SU-DHL-6 (cell line): Measurements from ENCODE around the gene KLF3.

ENCODE experiments used
- H2AFZ ChIP-seq: fragments of 200-600 bp; sonication (generic); 2 replicates; pipeline ENCODE4 v1.6.1; 2014; ENCODE audit warnings: low read depth, mild to moderate bottlenecking, moderate library complexity, mixed read lengths, antibody characterized with exemption, low read length; ENCODE audit not compliant: severe bottlenecking
- H3F3A ChIP-seq: fragments of 200-600 bp; shearing (Covaris generic); 2 replicates; pipeline ENCODE4 v1.6.0; 2016; ENCODE audit warnings: antibody characterized with exemption, mild to moderate bottlenecking; ENCODE audit not compliant: insufficient read depth
- H3K27ac ChIP-seq: fragments of 200-600 bp; sonication (generic); 2 replicates; pipeline ENCODE4 v1.5.1; 2016; ENCODE audit warnings: low read depth, mild to moderate bottlenecking, low read length, moderate library complexity, mixed read lengths
- H3K27me3 ChIP-seq: fragments of 200-600 bp; sonication (generic), shearing (Covaris generic); 2 replicates; pipeline ENCODE4 v1.6.0; 2014; ENCODE audit warnings: mild to moderate bottlenecking, low read length
- H3K36me3 ChIP-seq: fragments of 200-600 bp; sonication (generic); 2 replicates; pipeline ENCODE4 v1.6.1; 2014; ENCODE audit warnings: mild to moderate bottlenecking, low read length, mixed read lengths
- H3K4me2 ChIP-seq: fragments of 300-600, 200-600 bp; shearing (Covaris generic), sonication (generic); 2 replicates; pipeline ENCODE4 v1.6.0; 2014; ENCODE audit warnings: low read length, low read depth, mild to moderate bottlenecking; ENCODE audit not compliant: poor library complexity, severe bottlenecking
- H3K4me3 ChIP-seq: fragments of 200-600 bp; sonication (generic); 2 replicates; pipeline ENCODE4 v1.5.1; 2014; ENCODE audit warnings: antibody characterized with exemption, low read length, mild to moderate bottlenecking, mixed read lengths; ENCODE audit not compliant: insufficient read depth, poor library complexity, severe bottlenecking
- H3K79me2 ChIP-seq: fragments of 200-600 bp; sonication (generic); 2 replicates; pipeline ENCODE4 v1.6.1; 2014; ENCODE audit warnings: mild to moderate bottlenecking, low read length, moderate library complexity; ENCODE audit not compliant: insufficient read depth
- H3K9ac ChIP-seq: fragments of 200-600 bp; sonication (generic); 2 replicates; pipeline ENCODE4 v1.7.0; 2014; ENCODE audit warnings: mild to moderate bottlenecking, low read length
- H3K9me2 ChIP-seq: fragments of 200-600 bp; sonication (generic); replicated peaks from 2 replicates; pipeline ENCODE4 v1.6.1; 2014; ENCODE audit warnings: low read length; ENCODE audit not compliant: insufficient read depth
- H3K9me3 ChIP-seq: fragments of 200-600 bp; sonication (generic); 2 replicates; pipeline ENCODE4 v1.6.1; 2014; ENCODE audit warnings: low read length, mixed read lengths; ENCODE audit not compliant: insufficient read depth
- H4K20me1 ChIP-seq: fragments of 200-600 bp; sonication (generic); 2 replicates; pipeline ENCODE4 v1.6.1; 2014; ENCODE audit warnings: low read depth, mild to moderate bottlenecking, antibody characterized with exemption, low read length, moderate library complexity, mixed read lengths
- EZH2phosphoT487 ChIP-seq: fragments of 200-600 bp; sonication (generic), shearing (Covaris generic); conservative IDR thresholded peaks from 2 replicates; pipeline ENCODE4 v1.6.1; 2018; ENCODE audit warnings: mild to moderate bottlenecking, antibody characterized with exemption, low read length, moderate library complexity, mixed read lengths
- TF ChIP-seq, protein P1 (sequence below): fragments of 200-600 bp; sonication (generic); IDR thresholded peaks from one replicate; pipeline ENCODE4 v1.5.1; 2017; ENCODE audit warnings: antibody characterized with exemption, mild to moderate bottlenecking, low read length, moderate library complexity; ENCODE audit not compliant: insufficient read depth, poor library complexity, severe bottlenecking

KLF3 gene

DNA sequence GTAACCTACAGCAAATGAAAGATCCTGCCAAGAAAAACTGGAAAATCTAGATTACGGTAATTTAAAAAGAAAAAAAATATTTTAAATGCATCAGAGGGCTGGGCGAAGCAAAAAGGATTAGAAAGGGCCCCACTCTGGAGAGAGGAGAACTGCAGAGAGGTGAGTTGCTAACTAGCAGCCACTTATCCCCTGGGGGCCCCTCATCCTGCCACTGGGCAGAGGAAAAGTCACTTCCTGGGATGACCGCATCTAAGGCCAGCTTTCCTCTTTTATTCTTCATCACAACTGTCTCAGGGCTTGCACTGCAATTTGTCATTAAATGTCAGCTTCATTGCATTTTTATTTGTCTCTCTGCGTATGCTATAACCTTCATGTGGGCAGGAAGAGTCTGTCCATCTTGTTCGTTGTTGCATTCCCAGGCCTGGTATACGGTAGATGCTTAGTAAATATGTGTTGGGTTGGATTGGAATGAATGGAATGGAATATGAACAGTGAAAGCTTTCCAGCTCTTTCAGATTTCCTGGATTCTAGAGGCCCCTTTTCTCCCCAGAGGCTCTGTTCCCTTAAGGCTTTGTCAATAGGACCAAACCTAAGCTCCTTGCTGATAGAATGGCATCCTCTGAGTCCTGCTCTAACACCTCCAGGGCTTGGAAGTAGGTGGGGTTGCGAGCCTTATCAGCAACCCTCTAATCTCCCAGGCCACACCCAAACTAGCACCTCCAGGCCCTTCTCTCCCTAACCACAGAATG lies 59.9 kb downstream of the KLF3 start:
- no peaks in the 10 kb centered on the region for H4K20me1 ChIP-seq
- TF ChIP-seq, protein P1, sequence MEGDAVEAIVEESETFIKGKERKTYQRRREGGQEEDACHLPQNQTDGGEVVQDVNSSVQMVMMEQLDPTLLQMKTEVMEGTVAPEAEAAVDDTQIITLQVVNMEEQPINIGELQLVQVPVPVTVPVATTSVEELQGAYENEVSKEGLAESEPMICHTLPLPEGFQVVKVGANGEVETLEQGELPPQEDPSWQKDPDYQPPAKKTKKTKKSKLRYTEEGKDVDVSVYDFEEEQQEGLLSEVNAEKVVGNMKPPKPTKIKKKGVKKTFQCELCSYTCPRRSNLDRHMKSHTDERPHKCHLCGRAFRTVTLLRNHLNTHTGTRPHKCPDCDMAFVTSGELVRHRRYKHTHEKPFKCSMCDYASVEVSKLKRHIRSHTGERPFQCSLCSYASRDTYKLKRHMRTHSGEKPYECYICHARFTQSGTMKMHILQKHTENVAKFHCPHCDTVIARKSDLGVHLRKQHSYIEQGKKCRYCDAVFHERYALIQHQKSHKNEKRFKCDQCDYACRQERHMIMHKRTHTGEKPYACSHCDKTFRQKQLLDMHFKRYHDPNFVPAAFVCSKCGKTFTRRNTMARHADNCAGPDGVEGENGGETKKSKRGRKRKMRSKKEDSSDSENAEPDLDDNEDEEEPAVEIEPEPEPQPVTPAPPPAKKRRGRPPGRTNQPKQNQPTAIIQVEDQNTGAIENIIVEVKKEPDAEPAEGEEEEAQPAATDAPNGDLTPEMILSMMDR = no peak
- no peak for TF ChIP-seq EZH2phosphoT487
- no peak overlapping the region for H2AFZ ChIP-seq
- no peak overlapping the region for H3K9ac ChIP-seq
- no peaks in the 10 kb centered on the region for H3K9me3 ChIP-seq
- no peak overlapping the region for H3K4me2 ChIP-seq
- no peaks in the 10 kb centered on the region for H3K36me3 ChIP-seq
- H3K4me3 ChIP-seq = no peak overlapping the region
- H3K79me2 ChIP-seq = no peaks in the 10 kb centered on the region
- H3K9me2 ChIP-seq = no peaks in the 10 kb centered on the region
- H3K27ac ChIP-seq = no peak overlapping the region
- no peaks in the 10 kb centered on the region for H3F3A ChIP-seq
- no peaks in the 10 kb centered on the region for H3K27me3 ChIP-seq

DNA sequence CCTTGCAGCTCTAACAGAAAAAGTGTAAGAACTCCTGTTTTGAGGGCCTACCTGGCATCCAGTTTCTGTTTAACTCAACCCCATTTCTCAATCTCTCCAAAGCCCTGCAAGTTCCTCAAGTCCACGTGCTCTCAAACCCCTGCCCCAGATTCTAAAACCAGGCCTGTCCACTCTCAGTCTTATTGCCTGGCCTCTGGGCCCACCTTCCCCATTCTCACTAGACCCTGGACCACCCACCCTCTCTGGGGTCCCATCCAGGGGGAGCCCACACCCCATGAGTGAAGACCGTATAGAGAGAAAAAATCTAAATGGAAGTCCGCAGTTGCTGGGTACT lies 60.4 kb downstream of the KLF3 start:
- no peaks in the 10 kb centered on the region for H4K20me1 ChIP-seq
- H3K9ac ChIP-seq = no peak overlapping the region
- no peaks in the 10 kb centered on the region for H3K9me3 ChIP-seq
- H3F3A ChIP-seq = no peaks in the 10 kb centered on the region
- no peak overlapping the region for H3K4me2 ChIP-seq
- no peak overlapping the region for H2AFZ ChIP-seq
- no peak overlapping the region for H3K4me3 ChIP-seq
- H3K27me3 ChIP-seq = no peaks in the 10 kb centered on the region
- H3K9me2 ChIP-seq = no peaks in the 10 kb centered on the region
- TF ChIP-seq, protein P1 = no peak
- no peak for TF ChIP-seq EZH2phosphoT487
- no peaks in the 10 kb centered on the region for H3K36me3 ChIP-seq
- H3K79me2 ChIP-seq = no peaks in the 10 kb centered on the region
- no peak overlapping the region for H3K27ac ChIP-seq

DNA sequence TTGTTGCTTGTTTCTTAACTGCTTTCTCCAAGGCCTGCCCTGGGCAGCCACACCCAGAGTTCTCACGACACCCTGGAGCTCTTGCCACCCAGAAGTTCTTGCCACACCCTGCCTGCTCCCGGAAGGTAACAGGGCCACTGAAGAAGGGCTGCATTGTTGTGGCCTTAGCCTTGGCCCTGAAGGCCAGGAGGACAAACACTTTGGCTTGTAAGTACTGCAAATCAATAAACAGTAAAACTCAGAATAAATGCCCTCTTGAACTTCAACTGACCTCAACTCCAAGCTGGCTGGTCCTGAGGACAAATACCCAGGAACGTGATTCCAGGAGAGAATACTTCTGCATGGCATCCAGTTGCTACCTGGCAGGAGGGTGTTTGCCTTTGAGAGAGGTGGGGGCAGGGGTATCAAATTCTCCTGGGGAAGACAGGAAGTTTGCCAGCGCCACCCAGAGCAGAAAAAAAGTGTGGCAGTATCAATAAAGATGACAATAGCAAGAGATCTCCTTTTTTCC lies 64.7 kb downstream of the KLF3 start:
- Histone ChIP-seq H3K36me3 (no peaks in the 10 kb centered on the region), H3K79me2 (no peaks in the 10 kb centered on the region)

More for the DNA sequence above, 64.7 kb downstream of the KLF3 start:
- H3K27ac ChIP-seq = no peak overlapping the region
- H2AFZ ChIP-seq = no peak overlapping the region
- H3K27me3 ChIP-seq = no peaks in the 10 kb centered on the region
- H4K20me1 ChIP-seq = no peaks in the 10 kb centered on the region
- H3K9me3 ChIP-seq = peaks cover 6% of the 10 kb centered on the region; the same call in 1 of the 2 replicates
- TF ChIP-seq, protein P1 = no peak
- TF ChIP-seq EZH2phosphoT487 = no peak
- no peak overlapping the region for H3K4me3 ChIP-seq
- no peaks in the 10 kb centered on the region for H3F3A ChIP-seq
- H3K4me2 ChIP-seq = no peak overlapping the region
- H3K9me2 ChIP-seq = no peaks in the 10 kb centered on the region
- no peak overlapping the region for H3K9ac ChIP-seq
